ENCODE results near the gene LMNTD1.

LMNTD1 gene

GRCh38 chr12:25463005-25463404 is 90.1 kb downstream of the LMNTD1 start:
- no peak for TF ChIP-seq JUND (IDR thresholded peaks at IDR 0.05; ENCODE audit: low read depth)
- no peak for DNase-seq (ENCODE audit: low read depth in 1 of 2, low spot score in 1 of 2)
- in situ Hi-C loops (cut with HindIII; ENCODE audit: low pct_unique_long_range_greater_than_20kb, low sequenced_read_pairs), result no loop called here

DNA sequence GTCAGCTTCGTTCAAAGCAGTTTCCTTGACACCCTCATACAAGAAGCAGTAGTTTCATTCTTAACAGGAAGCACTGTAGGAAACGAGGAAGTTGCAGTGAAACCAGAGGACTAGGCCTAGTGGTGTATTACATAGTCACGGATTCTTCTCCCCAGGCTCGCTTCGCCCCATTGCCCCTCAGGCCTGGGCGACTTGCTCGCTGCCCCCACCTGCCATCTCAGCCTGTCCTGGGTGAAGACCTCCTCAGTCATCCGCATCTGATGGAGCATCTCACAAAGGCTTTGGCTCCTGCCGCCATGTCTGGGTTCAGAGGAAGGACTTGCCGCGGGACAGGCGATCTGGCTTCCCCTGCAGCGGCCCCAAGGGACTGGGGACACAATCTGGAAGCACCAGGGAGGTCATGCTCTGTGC is 93.5 kb downstream of the LMNTD1 start:
- TF ChIP-seq JUND (IDR thresholded peaks at IDR 0.05; ENCODE audit: low read depth), result no peak
- in situ Hi-C loops (cut with HindIII; ENCODE audit: low pct_unique_long_range_greater_than_20kb, low sequenced_read_pairs), result no loop called here
- DNase-seq (ENCODE audit: low read depth in 1 of 2, low spot score in 1 of 2), result no peak

- peak in 1 of 2 experiments; percentile 30 for DNase-seq (ENCODE audit: low read depth in 1 of 2, low spot score in 1 of 2)
- in situ Hi-C loops (cut with HindIII; ENCODE audit: low pct_unique_long_range_greater_than_20kb, low sequenced_read_pairs), result no loop called here
- no peak for TF ChIP-seq JUND (IDR thresholded peaks at IDR 0.05; ENCODE audit: low read depth)
Measured at GRCh38 chr12:25458047-25458552, 95.0 kb downstream of the LMNTD1 start.

DNA sequence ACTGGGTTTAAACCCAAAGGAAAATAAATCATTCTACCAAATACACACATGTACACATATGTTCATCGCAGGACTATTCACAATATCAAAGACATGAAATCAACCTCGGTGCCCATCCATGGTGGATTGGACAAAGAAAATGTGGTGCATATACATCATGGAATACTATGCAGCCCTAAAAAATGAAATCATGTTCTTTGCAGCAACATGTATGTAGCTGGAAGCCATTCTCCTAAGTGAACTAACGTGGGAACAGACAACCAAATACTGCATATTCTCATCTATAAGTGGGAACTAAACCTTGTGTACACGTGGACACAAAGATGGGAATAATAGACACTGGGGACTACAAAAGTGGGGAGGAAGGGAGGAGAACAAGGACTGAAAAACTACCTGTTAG is 96.6 kb downstream of the LMNTD1 start:
- DNase-seq (ENCODE audit: low read depth in 1 of 2, low spot score in 1 of 2), result no peak
- in situ Hi-C loops (cut with HindIII; ENCODE audit: low pct_unique_long_range_greater_than_20kb, low sequenced_read_pairs), result no loop called here
- TF ChIP-seq JUND (IDR thresholded peaks at IDR 0.05; ENCODE audit: low read depth), result no peak

DNA sequence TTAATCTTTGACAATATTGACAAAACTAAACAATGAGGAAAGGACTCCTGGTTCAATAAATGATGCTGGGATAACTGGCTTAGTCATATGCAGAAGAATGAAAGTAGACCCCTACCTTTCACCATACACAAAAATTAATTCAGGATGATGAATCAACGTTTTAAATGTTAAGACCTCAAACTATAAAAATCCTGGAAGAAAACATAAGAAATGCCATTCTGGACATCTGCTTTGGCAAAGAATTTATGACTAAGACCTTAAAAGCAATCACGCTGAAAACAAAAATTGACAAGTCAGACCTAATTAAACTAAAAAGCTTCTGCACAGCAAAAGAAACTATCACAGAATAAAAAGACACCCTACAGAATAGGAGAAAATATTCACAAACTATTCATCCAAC is 97.4 kb downstream of the LMNTD1 start:
- no peak for DNase-seq (ENCODE audit: low read depth in 1 of 2, low spot score in 1 of 2)
- in situ Hi-C loops (cut with HindIII; ENCODE audit: low pct_unique_long_range_greater_than_20kb, low sequenced_read_pairs), result no loop called here
- TF ChIP-seq JUND (IDR thresholded peaks at IDR 0.05; ENCODE audit: low read depth), result no peak

- no peak for DNase-seq (ENCODE audit: low read depth in 1 of 2, low spot score in 1 of 2)
- in situ Hi-C loops (cut with HindIII; ENCODE audit: low pct_unique_long_range_greater_than_20kb, low sequenced_read_pairs), result no loop called here
- TF ChIP-seq JUND (IDR thresholded peaks at IDR 0.05; ENCODE audit: low read depth), result no peak
Measured at GRCh38 chr12:25449007-25449406, 104.1 kb downstream of the LMNTD1 start.

GRCh38 chr12:25447046-25447445 is 106.0 kb downstream of the LMNTD1 start:
- no peak for TF ChIP-seq JUND (IDR thresholded peaks at IDR 0.05; ENCODE audit: low read depth)
- in situ Hi-C loops (cut with HindIII; ENCODE audit: low pct_unique_long_range_greater_than_20kb, low sequenced_read_pairs), result no loop called here
- DNase-seq (ENCODE audit: low read depth in 1 of 2, low spot score in 1 of 2), result no peak

GRCh38 chr12:25438638-25439037 is 114.4 kb downstream of the LMNTD1 start:
- DNase-seq (ENCODE audit: low read depth in 1 of 2, low spot score in 1 of 2), result no peak
- in situ Hi-C loops (cut with HindIII; ENCODE audit: low pct_unique_long_range_greater_than_20kb, low sequenced_read_pairs), result no loop called here

DNA sequence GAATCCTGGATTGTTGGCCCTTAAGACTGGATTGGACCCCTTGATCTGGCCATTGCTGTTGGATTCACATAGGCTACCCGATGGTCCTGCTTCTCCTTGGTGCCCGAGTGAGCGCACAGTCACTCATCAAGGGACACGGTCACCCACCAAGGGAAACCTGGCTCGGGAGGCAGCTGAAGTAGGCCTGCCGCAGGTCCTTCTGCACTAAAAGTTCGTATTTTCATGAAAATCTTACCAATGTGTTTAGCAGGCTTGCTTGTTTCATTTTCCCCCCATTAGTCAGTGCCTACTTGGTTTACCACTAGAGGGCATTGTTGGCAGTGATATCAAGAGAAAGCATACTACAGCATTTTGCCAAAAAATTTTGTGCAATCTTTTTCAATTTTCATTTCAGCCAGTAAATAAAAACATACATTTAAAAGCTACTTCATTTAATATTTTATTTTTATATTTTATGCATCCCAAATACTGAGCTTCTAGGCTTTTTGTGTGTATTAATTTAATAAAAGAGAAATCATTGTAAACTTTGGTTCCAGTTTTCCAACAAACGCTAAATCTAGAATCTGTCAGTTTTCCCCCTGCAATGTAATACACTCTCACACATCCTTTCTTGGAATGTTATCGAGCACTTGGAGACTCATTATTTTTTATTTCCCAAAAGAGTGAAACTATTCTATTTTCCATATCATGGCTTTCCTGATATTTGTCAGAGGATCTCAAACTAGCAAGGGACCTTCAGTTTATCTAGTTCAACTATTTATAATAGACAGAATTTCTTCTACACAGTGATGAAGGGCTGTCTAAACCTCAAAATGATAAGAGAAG is 116.7 kb downstream of the LMNTD1 start:
- in situ Hi-C loops (cut with HindIII; ENCODE audit: low pct_unique_long_range_greater_than_20kb, low sequenced_read_pairs), result no loop called here
- no peak for TF ChIP-seq JUND (IDR thresholded peaks at IDR 0.05; ENCODE audit: low read depth)
- peak; percentile 39 to 78 for DNase-seq (ENCODE audit: low read depth in 1 of 2, low spot score in 1 of 2)

More at GRCh38 chr12:25438638-25439037, 114.4 kb downstream of the LMNTD1 start:
- no peak for TF ChIP-seq JUND (IDR thresholded peaks at IDR 0.05; ENCODE audit: low read depth)

GRCh38 chr12:25435431-25435830 is 117.7 kb downstream of the LMNTD1 start:
- TF ChIP-seq JUND (IDR thresholded peaks at IDR 0.05; ENCODE audit: low read depth), result no peak
- no peak for DNase-seq (ENCODE audit: low read depth in 1 of 2, low spot score in 1 of 2)

DNA sequence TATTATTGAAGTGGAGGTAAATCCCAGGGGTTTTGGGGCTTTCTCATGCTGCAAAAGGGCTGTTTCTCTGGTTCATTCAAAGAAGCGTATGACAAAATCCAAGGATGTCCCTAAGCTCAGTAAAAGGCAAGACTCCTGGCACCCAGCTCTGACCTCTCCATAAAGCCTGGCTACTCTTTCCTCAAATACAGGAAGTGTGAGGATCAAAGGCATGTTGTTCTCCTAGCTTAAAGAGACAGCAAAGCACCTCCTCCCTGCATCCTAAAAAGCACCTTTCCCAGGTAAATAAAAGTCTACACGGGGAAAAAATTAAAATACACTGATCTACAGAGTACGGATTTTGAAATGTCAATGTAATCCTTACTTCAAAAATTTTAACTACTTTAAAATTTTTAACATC is 118.6 kb downstream of the LMNTD1 start:
- TF ChIP-seq JUND (IDR thresholded peaks at IDR 0.05; ENCODE audit: low read depth), result no peak
- in situ Hi-C loops (cut with HindIII; ENCODE audit: low pct_unique_long_range_greater_than_20kb, low sequenced_read_pairs), result no loop called here

More at GRCh38 chr12:25435431-25435830, 117.7 kb downstream of the LMNTD1 start:
- in situ Hi-C loops (cut with HindIII; ENCODE audit: low pct_unique_long_range_greater_than_20kb, low sequenced_read_pairs), result no loop called here

GRCh38 chr12:25433581-25434325 is 119.3 kb downstream of the LMNTD1 start:
- DNase-seq (ENCODE audit: low read depth in 1 of 2, low spot score in 1 of 2), result no peak
- in situ Hi-C loops (cut with HindIII; ENCODE audit: low pct_unique_long_range_greater_than_20kb, low sequenced_read_pairs), result no loop called here
- TF ChIP-seq JUND (IDR thresholded peaks at IDR 0.05; ENCODE audit: low read depth), result no peak

More for the DNA sequence above, 118.6 kb downstream of the LMNTD1 start:
- peak in 1 of 2 experiments; percentile 27 for DNase-seq (ENCODE audit: low read depth in 1 of 2, low spot score in 1 of 2)

- in situ Hi-C loops (cut with HindIII; ENCODE audit: low pct_unique_long_range_greater_than_20kb, low sequenced_read_pairs), result no loop called here
- TF ChIP-seq JUND (IDR thresholded peaks at IDR 0.05; ENCODE audit: low read depth), result no peak
Measured at GRCh38 chr12:25433024-25433423, 120.1 kb downstream of the LMNTD1 start.

More at GRCh38 chr12:25433024-25433423, 120.1 kb downstream of the LMNTD1 start:
- no peak for DNase-seq (ENCODE audit: low read depth in 1 of 2, low spot score in 1 of 2)
